Fibroblast of the aortic adventitia (primary cell): ENCODE data around the gene MRPS25. TPM values are rescaled to one million over a fixed set of nuclear protein-coding genes. Genes with fewer than 3 reads are reported as not detected.

Source experiments
- DNase-seq: peaks from one replicate; pipeline ENCODE4 v3.0.0-alpha.2; 2010; ENCODE audit warnings: low read depth
- H3K4me3 ChIP-seq: 2 replicates; pipeline ENCODE4 v1.5.1; 2011; ENCODE audit warnings: low read depth, mild to moderate bottlenecking, control low read depth, low read length, moderate library complexity
- CTCF ChIP-seq: IDR thresholded peaks from 2 replicates; pipeline ENCODE4 v1.5.1; 2011; ENCODE audit warnings: mild to moderate bottlenecking, low read length, control low read depth, inconsistent platforms; ENCODE audit not compliant: insufficient read depth
- total RNA-seq: library from RNA; depleted of rRNA; stranded (reverse); fragments of >200 nt; gene quantifications from 2 replicates; pipeline ENCODE4 v1.2.3, GENCODE V29; 2012; ENCODE audit warnings: low replicate concordance

The MRPS25 gene
- total RNA-seq, 1 donor, result 12.7 TPM

- no peak for DNase-seq
- H3K4me3 ChIP-seq, result no peak overlapping the region
- TF ChIP-seq CTCF, result no peak
These were observed 42.2 kb upstream of the MRPS25 start for GRCh38 chr3:15107075-15107947.

GRCh38 chr3:15102836-15103235, 37.7 kb upstream of the MRPS25 start:
- H3K4me3 ChIP-seq, result no peak overlapping the region
- TF ChIP-seq CTCF, result no peak
- peak; percentile 57 for DNase-seq

- no peak overlapping the region for H3K4me3 ChIP-seq
- TF ChIP-seq CTCF, result no peak
- DNase-seq, result no peak
These were observed 37.1 kb upstream of the MRPS25 start for GRCh38 chr3:15102256-15102655.

GRCh38 chr3:15099364-15100098, 34.4 kb upstream of the MRPS25 start:
- DNase-seq, result no peak
- H3K4me3 ChIP-seq, result peak overlapping the region; percentile 97
- no peak for TF ChIP-seq CTCF

GRCh38 chr3:15098503-15099363, 33.6 kb upstream of the MRPS25 start, which contains the start of gene RBSN:
Gene RBSN, minus strand, starts transcription at chr3:15099148. Its CDS starts 3,028 bp downstream, at chr3:15096120.
- peak within 1 kb of the TSS; percentile 97 for H3K4me3 ChIP-seq
- DNase-seq, result peak; percentile 90
- TF ChIP-seq CTCF, result no peak

GRCh38 chr3:15097891-15098290, 32.8 kb upstream of the MRPS25 start:
- H3K4me3 ChIP-seq, result peak overlapping the region; percentile 97
- DNase-seq, result no peak
- TF ChIP-seq CTCF, result no peak
